ENCODE measurements around the gene GABRG3. TPM values are rescaled to one million over a fixed set of nuclear protein-coding genes. Genes with fewer than 3 reads are reported as not detected.

GABRG3 gene
- total and polyA plus RNA-seq, 7 donors: under 0.01 to 0.28 (median 0.05) TPM; not detected in 3

DNA sequence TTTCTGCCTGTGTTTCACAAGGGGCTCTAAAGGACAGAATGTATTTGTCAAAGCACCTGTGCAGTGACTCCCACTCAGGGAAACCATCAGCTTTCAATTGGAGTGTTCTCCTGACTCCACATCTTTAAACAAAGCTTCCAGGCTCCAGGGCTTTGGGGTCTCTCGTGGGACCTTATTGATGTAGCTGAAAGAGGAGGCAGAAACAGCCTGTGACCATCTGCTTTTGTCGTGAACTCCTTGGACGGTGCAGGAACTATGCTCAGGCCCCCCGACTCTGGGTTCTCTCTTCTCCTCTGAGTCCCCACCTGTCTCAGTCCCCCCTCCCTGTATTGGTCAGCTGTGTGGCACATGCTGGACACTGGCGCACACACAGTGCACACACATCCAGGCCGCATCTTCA is 486.8 kb downstream of the GABRG3 start:
- H3K4me3 ChIP-seq: no peak overlapping the region
- no peaks in the 10 kb centered on the region for H3K27me3 ChIP-seq
- 82 to 87% methylated on average over 6 of the region's 6 CpGs for WGBS, 2 donors
- no peaks in the 10 kb centered on the region for H3K4me1 ChIP-seq
- intact Hi-C loops (cut with DNase I): no loop called here
- H3K36me3 ChIP-seq: no peaks in the 10 kb centered on the region
- peaks cover 0 to 12% (median 0%) of the 10 kb centered on the region in 4 donors for H3K9me3 ChIP-seq
- no peak for DNase-seq
- TF ChIP-seq, protein P1, sequence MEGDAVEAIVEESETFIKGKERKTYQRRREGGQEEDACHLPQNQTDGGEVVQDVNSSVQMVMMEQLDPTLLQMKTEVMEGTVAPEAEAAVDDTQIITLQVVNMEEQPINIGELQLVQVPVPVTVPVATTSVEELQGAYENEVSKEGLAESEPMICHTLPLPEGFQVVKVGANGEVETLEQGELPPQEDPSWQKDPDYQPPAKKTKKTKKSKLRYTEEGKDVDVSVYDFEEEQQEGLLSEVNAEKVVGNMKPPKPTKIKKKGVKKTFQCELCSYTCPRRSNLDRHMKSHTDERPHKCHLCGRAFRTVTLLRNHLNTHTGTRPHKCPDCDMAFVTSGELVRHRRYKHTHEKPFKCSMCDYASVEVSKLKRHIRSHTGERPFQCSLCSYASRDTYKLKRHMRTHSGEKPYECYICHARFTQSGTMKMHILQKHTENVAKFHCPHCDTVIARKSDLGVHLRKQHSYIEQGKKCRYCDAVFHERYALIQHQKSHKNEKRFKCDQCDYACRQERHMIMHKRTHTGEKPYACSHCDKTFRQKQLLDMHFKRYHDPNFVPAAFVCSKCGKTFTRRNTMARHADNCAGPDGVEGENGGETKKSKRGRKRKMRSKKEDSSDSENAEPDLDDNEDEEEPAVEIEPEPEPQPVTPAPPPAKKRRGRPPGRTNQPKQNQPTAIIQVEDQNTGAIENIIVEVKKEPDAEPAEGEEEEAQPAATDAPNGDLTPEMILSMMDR (IDR thresholded peaks at IDR 0.05): no peak
- no peak for TF ChIP-seq POLR2A (IDR thresholded peaks at IDR 0.05)
- TF ChIP-seq POLR2AphosphoS5 (IDR thresholded peaks at IDR 0.05): no peak
- no peak for TF ChIP-seq EP300 (IDR thresholded peaks at IDR 0.05)
- H3K27ac ChIP-seq: no peak overlapping the region

DNA sequence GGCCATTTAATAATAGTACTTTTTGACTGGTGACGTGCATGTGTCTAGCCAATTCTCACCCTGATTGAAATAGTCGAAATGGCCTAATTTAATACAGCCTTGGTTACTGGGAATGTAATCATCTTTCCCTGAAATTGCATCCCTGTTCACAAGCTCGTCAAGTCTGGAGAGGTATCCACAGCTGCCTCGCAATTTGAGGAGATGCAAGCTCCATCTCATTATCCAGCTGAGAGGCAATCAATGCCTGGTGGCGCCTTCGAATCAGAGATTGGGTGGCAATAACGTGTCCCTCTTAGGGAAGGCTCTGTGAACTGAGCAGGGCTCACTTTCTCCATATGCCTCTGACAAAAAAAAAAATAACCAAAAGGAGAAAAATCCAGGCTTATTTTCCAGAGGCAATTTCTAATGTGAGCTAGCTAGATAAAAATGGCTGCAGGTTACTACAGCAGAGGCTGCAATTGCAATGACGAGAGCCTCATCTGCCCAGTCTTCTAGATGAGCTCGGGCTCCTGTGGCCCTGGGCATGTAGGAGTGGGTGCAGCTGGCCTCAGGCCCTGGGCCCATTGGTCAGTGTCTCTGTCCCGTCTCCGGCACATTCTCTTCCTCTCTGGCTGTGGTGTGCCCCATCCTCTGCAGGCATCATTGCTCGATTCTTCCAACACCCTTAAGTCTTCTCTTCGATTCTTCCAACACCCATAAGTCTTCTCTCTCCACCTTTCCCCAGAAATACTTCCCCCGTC is 487.5 kb downstream of the GABRG3 start:
- H3K36me3 ChIP-seq: no peaks in the 10 kb centered on the region
- H3K4me1 ChIP-seq: no peaks in the 10 kb centered on the region
- TF ChIP-seq POLR2A (IDR thresholded peaks at IDR 0.05): no peak
- no peak for TF ChIP-seq POLR2AphosphoS5 (IDR thresholded peaks at IDR 0.05)
- TF ChIP-seq, protein P1 (IDR thresholded peaks at IDR 0.05): no peak
- TF ChIP-seq EP300 (IDR thresholded peaks at IDR 0.05): no peak
- DNase-seq: no peak
- intact Hi-C loops (cut with DNase I): no loop called here
- WGBS, 2 donors: 81 to 87% methylated on average over 14 of the region's 14 CpGs
- no peaks in the 10 kb centered on the region for H3K27me3 ChIP-seq
- no peak overlapping the region for H3K27ac ChIP-seq
- H3K4me3 ChIP-seq: no peak overlapping the region
- peaks cover 0 to 12% (median 0%) of the 10 kb centered on the region in 4 donors for H3K9me3 ChIP-seq

DNA sequence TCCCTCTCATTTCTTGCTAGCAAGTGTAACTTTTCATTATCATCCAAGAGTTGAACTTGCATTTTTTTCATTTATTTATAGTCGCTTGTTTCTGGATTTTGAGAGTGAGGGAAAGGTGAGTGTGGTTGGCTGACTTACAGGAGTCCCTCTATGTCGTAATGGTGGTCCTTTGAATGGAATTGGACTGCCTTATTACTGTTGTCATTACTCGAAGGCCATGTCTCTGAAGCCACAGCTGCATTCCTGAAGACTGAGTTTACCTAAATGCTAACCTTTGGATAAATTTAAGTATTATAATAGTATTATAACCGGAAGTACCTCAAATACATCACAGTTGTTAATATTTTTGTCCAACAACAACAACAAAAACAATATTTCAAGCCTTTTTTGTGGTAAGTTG is 488.9 kb downstream of the GABRG3 start:
- 64 to 77% methylated on average over 4 of the region's 4 CpGs for WGBS, 2 donors

DNA sequence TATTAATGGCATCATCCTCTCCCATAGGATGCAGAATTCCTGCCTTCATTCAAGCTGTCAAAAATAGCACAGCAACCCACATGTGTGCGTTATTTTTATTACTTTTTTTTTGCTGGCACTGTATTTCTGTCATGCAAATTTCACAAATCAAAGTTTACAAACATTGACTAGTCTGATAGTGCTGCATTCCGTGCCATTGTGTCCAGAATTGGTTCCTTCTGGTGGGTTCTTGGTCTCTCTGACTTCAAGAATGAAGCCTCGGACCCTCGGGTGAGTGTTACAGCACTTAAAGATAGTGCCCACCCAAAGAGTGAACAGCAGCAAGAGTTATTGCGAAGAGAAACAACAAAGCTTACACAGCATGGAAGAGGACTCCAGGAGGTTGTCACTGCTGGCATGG is 490.2 kb downstream of the GABRG3 start:
- Histone ChIP-seq H3K4me1 (no peaks in the 10 kb centered on the region), H3K27ac (no peak overlapping the region), H3K36me3 (no peaks in the 10 kb centered on the region), H3K4me3 (no peak overlapping the region), H3K27me3 (no peaks in the 10 kb centered on the region), H3K9me3 (peaks cover 0 to 12% (median 0%) of the 10 kb centered on the region in 4 donors)
- TF ChIP-seq, protein P1 (IDR thresholded peaks at IDR 0.05): no peak
- TF ChIP-seq POLR2AphosphoS5 (IDR thresholded peaks at IDR 0.05) (no peak), POLR2A (IDR thresholded peaks at IDR 0.05) (no peak), EP300 (IDR thresholded peaks at IDR 0.05) (no peak)
- no peak for DNase-seq
- intact Hi-C loops (cut with DNase I): no loop called here
- WGBS, 2 donors: 67 to 86% methylated on average over 5 of the region's 5 CpGs

More for the DNA sequence above, 488.9 kb downstream of the GABRG3 start:
- intact Hi-C loops (cut with DNase I): no loop called here
- Histone ChIP-seq H3K27me3 (no peaks in the 10 kb centered on the region), H3K27ac (no peak overlapping the region), H3K4me1 (no peaks in the 10 kb centered on the region), H3K36me3 (no peaks in the 10 kb centered on the region), H3K4me3 (no peak overlapping the region), H3K9me3 (peaks cover 0 to 12% (median 0%) of the 10 kb centered on the region in 4 donors)
- DNase-seq: no peak
- TF ChIP-seq POLR2A (IDR thresholded peaks at IDR 0.05) (no peak), EP300 (IDR thresholded peaks at IDR 0.05) (no peak), POLR2AphosphoS5 (IDR thresholded peaks at IDR 0.05) (no peak)
- TF ChIP-seq, protein P1 (IDR thresholded peaks at IDR 0.05): no peak
